Measurements from ENCODE around the gene PSTPIP1. TPM values are rescaled to one million over a fixed set of nuclear protein-coding genes. Genes with fewer than 3 reads are reported as not detected.

Gene PSTPIP1
- total and polyA plus RNA-seq, 2 of the 8 experiments (the other 6 are each of a cell fraction or from before 2014, with no cell fraction given), result 1.6 to 1.8 TPM

DNA sequence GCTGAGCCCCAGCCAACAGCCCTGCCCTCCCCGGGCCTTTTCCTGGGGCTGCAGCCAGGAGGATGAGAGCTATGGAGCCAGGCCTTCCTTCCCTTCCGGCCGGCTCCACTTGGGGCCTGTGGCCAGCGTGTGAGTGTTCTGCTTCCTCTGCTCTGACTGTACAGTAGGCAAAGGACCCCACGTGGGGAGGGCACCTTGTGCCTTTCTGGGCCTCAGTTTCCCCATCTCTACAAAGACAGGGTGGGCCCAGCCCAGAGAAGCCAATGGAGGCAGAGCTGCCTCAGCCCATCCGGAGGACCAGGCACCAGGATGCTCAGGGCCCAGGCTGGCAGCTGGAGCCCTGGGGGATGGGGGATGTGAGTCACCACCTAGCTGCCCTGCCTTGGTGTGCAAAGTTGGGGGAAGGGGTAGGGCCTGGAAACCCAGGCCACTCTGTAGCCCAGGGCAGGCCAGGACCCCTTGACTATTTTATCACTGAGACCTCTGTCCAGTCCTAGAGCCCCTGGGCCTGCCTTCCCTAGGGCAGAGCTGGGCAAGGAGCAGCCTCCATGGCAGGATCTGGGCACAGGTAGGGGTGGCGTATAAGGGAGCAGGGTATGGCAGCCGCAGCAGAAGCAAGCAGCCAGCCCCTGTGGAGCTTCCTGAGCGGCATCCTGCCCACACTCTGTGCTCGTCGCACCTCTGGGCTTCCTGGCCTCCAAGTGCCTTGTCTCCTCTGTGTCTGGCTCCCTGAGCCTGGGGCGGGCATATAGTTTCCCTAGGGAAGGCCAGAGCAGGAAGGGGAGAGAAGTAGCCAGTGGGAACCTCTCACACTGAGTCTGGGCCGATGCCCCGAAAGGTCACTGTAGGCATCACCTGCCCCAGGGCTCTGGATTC is 1.8 kb downstream of the PSTPIP1 start:
- Histone ChIP-seq H2BK20ac (ENCODE audit: low read length) (no peak overlapping the region), H3K23me2 (ENCODE audit: low read depth, low read length) (no peaks in the 10 kb centered on the region), H3K4me2 (ENCODE audit: insufficient read depth in 1 of 2, low read depth in 2 of 2, low read length in 2 of 2) (no peak overlapping the region), H3K14ac (ENCODE audit: insufficient read length) (no peak overlapping the region), H3K27me3 (replicated peaks in 1 of 4; ENCODE audit: control insufficient read depth in 3 of 4, extremely low read depth in 1 of 4, insufficient read depth in 3 of 4, low read length in 3 of 4) (no peaks in the 10 kb centered on the region), H2BK12ac (ENCODE audit: low read depth, low read length) (no peak overlapping the region), H3K23ac (ENCODE audit: insufficient read length) (no peak overlapping the region), H4K91ac (replicated peaks; ENCODE audit: insufficient read length, low read length) (no peak overlapping the region), H2AK5ac (ENCODE audit: low read depth, low read length) (no peak overlapping the region), H2BK120ac (replicated peaks; ENCODE audit: low read depth, low read length) (no peak overlapping the region), H2AFZ (ENCODE audit: low read length) (no peak overlapping the region), H3K9ac (replicated peaks in 1 of 4; ENCODE audit: extremely low read depth in 1 of 4, low read depth in 3 of 4, low read length in 3 of 4) (no peak overlapping the region), H4K20me1 (replicated peaks in 1 of 2; ENCODE audit: control insufficient read depth in 1 of 2, insufficient read depth in 2 of 2, low read length in 2 of 2) (no peaks in the 10 kb centered on the region), H4K8ac (ENCODE audit: extremely low read depth, insufficient read depth, low read length) (peak overlapping the region; percentile 71; the same call in 1 of the 2 replicates), H3K18ac (ENCODE audit: extremely low read depth, low read length) (no peak overlapping the region), H3K4me3 (ENCODE audit: extremely low read depth in 1 of 4, insufficient read depth in 2 of 4, low read depth in 3 of 4, low read length in 4 of 4) (no peak overlapping the region), H3K79me1 (ENCODE audit: low read depth, low read length) (no peaks in the 10 kb centered on the region), H2BK5ac (ENCODE audit: low read depth, low read length) (no peak overlapping the region), H3K79me2 (ENCODE audit: control insufficient read depth in 1 of 2, insufficient read depth in 2 of 2, low read length in 2 of 2) (no peaks in the 10 kb centered on the region), H4K5ac (ENCODE audit: insufficient read length, low read depth, low read length) (no peak overlapping the region), H3K4ac (replicated peaks; ENCODE audit: insufficient read length, low read depth, low read length) (no peak overlapping the region), H3K4me1 (replicated peaks in 1 of 4; ENCODE audit: control insufficient read depth in 3 of 4, insufficient read depth in 4 of 4, low read length in 3 of 4) (no peaks in the 10 kb centered on the region; a peak in 1 of 7 replicates), H3K9me3 (ENCODE audit: insufficient read depth in 2 of 2, low read depth in 1 of 2, low read length in 1 of 2) (no peaks in the 10 kb centered on the region), H3K56ac (replicated peaks; ENCODE audit: insufficient read length, low read depth, low read length) (peak overlapping the region; percentile 18), H3K27ac (ENCODE audit: low read depth, low read length) (no peak overlapping the region), H3K36me3 (ENCODE audit: control insufficient read depth in 2 of 4, insufficient read depth in 4 of 4, low read length in 3 of 4) (no peaks in the 10 kb centered on the region), H2BK15ac (ENCODE audit: low read length) (0 out of 2 replicates have a peak overlapping the region, but pooled peaks have one; percentile 23)
- ChIA-PET POLR2A (ENCODE audit: partially characterized antibody) (interaction anchor here (0.6 to 1.6 kb wide), 2 partner anchors 20 to 74 kb away, joined by 3 to 4 read pairs; partner anchors contain the start of gene TSPAN3), CTCF (ENCODE audit: partially characterized antibody) (interaction anchor here (0.9 to 6.2 kb wide), 6 partner anchors 15 to 38 kb away, joined by 3 to 43 read pairs (median 4); no protein-coding TSS in a partner anchor)
- 93% methylated on average over 9 of the region's 14 CpGs; no CpG with 5 or more reads in 1 of the 2 experiments for WGBS, 2 experiments (ENCODE audit: extremely low coverage in 1 of 2, insufficient coverage in 1 of 2, insufficient read length in 1 of 2, insufficient replicate concordance in 2 of 2, low coverage in 1 of 2, low lambda C conversion rate in 2 of 2, missing lambda C conversion rate in 1 of 2)
- DNase-seq (ENCODE audit: low read depth in 1 of 2, low spot score in 2 of 2) (no peak), FAIRE-seq (no peak)
- TF ChIP-seq POU5F1 (IDR thresholded peaks at IDR 0.05; ENCODE audit: low read depth, low read length) (no peak), CTBP2 (IDR thresholded peaks at IDR 0.05; ENCODE audit: borderline replicate concordance, insufficient read depth, insufficient read length, low read length) (no peak), RBBP5 (IDR thresholded peaks at IDR 0.05; ENCODE audit: borderline replicate concordance, low read depth, low read length) (no peak), YY1 (IDR thresholded peaks at IDR 0.05; ENCODE audit: low read depth, low read length) (no peak)
